ENCODE results near the gene FAM170B.

Gene FAM170B

GRCh38 chr10:49123981-49124950 is 9.6 kb downstream of the FAM170B start:
- DNase-seq (ENCODE audit: low read depth in 2 of 2) = no peak

- no peak for DNase-seq (ENCODE audit: low read depth in 2 of 2)
Observed at GRCh38 chr10:49120911-49121310, 12.9 kb downstream of the FAM170B start.

GRCh38 chr10:49119746-49120145 is 14.1 kb downstream of the FAM170B start:
- DNase-seq (ENCODE audit: low read depth in 2 of 2) = no peak

DNA sequence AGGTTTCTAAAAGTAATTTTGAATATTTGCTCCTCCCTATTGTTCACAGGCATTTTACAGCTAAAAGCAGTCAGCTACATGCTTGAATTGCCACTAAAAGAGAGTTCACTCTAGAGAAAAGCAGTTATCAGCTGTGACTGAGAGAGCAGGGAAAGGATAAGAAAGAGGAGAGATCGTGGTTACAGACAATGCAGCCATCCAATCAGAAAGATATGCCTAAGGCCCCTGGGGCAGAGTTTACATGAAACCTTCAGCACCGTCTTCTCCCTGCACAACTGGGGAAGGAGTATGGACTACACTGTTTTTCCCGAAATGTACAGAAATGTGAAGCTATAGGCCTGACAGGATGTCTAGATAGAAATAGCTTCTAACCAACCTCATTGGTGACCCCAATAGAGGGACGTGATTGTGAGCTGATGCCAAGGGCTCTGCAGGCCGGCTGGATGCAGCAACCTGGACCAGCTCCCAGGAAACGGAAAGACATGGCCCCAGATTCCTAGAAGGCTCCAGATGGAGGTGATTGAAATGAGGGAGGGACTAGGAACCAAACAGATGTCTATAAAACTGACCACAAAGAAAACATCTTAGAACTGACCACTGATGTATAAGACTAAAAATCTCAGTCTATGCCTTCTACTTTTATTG is 15.3 kb downstream of the FAM170B start:
- no peak for DNase-seq (ENCODE audit: low read depth in 2 of 2)

DNA sequence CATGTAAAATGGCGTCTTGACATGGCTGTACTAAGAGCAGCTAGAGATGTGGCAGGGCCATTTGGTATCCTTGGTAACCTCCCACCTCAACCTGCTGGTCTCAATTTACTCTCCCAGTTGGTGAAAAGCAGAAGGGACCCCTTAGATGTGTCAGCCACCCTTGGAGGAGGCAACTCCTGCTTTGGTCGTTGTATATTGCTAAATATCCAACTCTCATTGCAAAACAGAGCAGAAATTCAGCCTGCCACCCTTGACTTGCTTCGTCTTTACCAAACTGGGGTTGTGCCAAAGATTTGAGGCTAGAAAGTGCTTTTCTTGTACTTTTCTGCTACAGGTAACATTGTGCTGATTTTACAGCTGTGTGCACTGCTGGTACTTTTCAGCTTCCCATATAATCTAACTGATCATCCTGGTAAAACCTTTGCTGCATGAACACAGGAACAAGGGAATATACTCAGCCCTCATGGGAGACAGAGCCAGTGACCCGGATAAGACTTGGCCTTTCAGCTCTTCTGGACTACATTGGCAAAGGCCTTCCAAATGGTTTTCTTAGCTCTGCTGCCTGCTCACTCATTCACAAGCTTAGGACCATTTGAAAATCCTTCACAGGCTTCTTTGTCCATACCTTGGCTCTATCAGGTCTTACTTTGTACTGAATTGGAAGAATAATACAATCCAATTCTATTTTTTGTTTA is 16.3 kb downstream of the FAM170B start:
- DNase-seq (ENCODE audit: low read depth in 2 of 2) = no peak

- no peak for DNase-seq (ENCODE audit: low read depth in 2 of 2)
Observed at GRCh38 chr10:49116509-49117375, 17.1 kb downstream of the FAM170B start.

DNA sequence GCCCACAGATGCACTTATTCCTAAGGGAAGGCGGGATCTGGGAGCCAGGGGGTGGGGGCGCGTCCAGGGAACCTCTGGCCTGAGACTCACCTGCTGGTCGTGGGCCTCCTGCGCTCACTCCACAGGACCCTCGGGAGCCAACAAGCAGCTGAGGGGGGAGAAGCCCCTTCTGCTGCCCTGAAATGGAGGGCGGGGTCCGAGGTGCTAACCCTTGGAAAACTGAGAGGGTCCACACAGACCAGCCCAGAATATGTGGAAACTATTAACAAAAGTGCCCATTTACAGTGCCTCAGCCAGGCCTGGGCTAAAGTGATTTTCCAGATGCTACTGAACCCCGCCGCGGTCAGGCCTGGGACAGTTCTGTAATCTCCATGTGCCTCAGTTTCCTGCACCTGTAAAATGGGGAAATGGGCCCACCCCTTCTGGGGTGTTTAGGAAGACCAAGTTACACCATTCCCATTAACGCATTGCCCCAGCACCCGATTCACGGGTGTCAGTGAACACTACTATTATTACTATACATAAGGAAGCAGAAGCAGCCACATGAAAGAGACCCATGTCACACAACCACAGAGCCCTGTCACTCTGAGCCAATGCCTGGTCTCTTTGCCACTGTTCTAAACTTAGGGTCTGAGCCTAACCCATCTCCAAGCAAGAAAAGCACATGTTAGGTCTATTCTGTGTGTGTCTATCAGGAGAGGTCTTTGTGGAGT is 17.9 kb downstream of the FAM170B start:
- DNase-seq (ENCODE audit: low read depth in 2 of 2) = no peak

- DNase-seq (ENCODE audit: low read depth in 2 of 2) = no peak
Observed at GRCh38 chr10:49115015-49115795, 18.6 kb downstream of the FAM170B start, which contains the start of gene VSTM4. TSS of gene VSTM4 (minus strand) at chr10:49115522. CDS start at chr10:49115485, 37 bp downstream.

DNA sequence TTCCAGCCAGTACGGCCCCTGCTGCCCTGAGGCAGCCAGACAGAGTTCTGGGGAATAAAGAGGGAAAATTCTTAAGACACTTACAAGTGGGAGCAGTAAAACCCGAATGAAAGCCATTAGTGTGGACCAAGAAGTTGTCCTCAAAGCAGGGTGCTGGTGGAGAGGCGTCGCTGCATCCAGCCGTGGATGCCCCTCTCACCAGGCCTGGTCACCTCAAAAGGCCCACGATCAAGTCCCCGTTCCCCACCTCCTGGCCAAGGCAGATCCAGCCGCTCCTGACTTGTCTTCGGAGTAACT is 19.2 kb downstream of the FAM170B start:
- no peak for DNase-seq (ENCODE audit: low read depth in 2 of 2)

- no peak for DNase-seq (ENCODE audit: low read depth in 2 of 2)
Observed at GRCh38 chr10:49113741-49114141, 20.1 kb downstream of the FAM170B start.

DNA sequence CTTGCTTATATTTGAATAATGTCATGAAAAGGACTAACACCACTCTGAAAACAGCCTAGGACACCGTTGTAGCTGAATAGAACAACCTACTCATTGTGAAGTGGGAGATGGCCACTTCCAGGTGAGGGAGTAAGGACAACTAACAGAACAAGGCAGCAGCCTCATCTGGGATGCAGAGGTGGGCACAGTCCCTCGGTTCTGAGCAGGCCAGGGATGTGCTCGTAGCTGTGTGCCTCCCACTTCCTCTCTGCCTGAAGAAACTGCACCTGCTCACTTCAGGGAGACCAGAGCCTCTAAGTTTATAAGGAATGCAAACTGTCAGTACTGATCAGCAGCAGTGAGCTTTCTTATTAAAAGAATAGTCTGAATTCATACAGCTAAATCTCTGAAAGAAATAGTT is 21.0 kb downstream of the FAM170B start:
- DNase-seq (ENCODE audit: low read depth in 2 of 2) = no peak

GRCh38 chr10:49112098-49112497 is 21.7 kb downstream of the FAM170B start:
- no peak for DNase-seq (ENCODE audit: low read depth in 2 of 2)

GRCh38 chr10:49111320-49111698 is 22.5 kb downstream of the FAM170B start:
- no peak for DNase-seq (ENCODE audit: low read depth in 2 of 2)

- no peak for DNase-seq (ENCODE audit: low read depth in 2 of 2)
Observed at GRCh38 chr10:49110684-49111319, 23.0 kb downstream of the FAM170B start.

DNA sequence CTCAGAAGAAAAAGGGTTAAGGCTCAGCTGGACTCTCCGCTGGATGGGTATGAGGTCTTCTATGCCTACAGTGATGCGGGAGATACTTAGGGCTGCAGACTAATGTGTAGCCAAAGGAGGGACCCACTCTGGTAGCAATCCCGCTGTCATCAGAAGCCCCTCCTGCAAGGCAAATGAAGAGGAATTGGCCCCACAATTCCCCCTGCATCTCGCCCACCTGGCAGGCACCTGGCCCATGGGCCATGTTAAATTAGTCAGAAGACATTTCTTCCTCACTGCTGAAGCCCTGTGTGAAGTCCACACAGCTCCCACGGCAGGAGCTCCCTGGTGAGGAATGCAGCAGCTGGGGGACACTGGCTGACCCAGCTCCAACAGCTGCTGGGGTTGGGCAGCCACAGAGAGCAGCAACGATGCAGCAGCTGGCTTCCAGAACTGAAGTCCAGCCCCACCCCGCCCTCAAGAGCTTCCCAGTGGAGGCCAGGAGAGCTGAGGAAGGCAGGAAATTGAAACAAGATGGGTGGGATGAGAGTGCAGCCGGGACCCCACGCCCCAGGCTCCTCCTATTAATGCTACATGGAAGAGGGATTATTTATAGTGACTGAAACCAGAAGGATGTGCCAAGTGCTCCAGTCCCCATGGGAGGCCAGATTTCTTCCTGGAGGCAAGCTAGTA is 24.0 kb downstream of the FAM170B start:
- no peak for DNase-seq (ENCODE audit: low read depth in 2 of 2)

- no peak for DNase-seq (ENCODE audit: low read depth in 2 of 2)
Observed at GRCh38 chr10:49108656-49109055, 25.2 kb downstream of the FAM170B start.

GRCh38 chr10:49107887-49108267 is 25.9 kb downstream of the FAM170B start:
- DNase-seq (ENCODE audit: low read depth in 2 of 2) = no peak

GRCh38 chr10:49107111-49107886 is 26.5 kb downstream of the FAM170B start:
- DNase-seq (ENCODE audit: low read depth in 2 of 2) = no peak

All from stimulated activated CD8-positive, alpha-beta memory T cell treated with anti-CD3 and anti-CD28 coated beads, Interleukin-2, amount 100 ng/mL, for 1 hour (primary cell).